HL-60 (cell line): Measurements from ENCODE around the gene IQCH.

Source experiments
- DNase-seq, 2 experiments: peaks; one replicate each; pipeline ENCODE4 v3.0.0-alpha.2; 2010 to 2020; ENCODE audit warnings: low read depth in 1 of 2, low spot score in 1 of 2
- H3K27ac ChIP-seq: fragments of 250-450 bp; sonication (Bioruptor Pico); replicated peaks from 2 replicates; pipeline ENCODE4 v1.5.1; 2020; ENCODE audit warnings: mild to moderate bottlenecking, moderate library complexity
- H3K27me3 ChIP-seq: fragments of 250-450 bp; sonication (Bioruptor Pico); 2 replicates; pipeline ENCODE4 v1.5.1; 2021; ENCODE audit warnings: mild to moderate bottlenecking, moderate library complexity; ENCODE audit not compliant: insufficient read depth, poor library complexity, severe bottlenecking
- H3K4me3 ChIP-seq: replicated peaks from 2 replicates; pipeline ENCODE4 v1.5.1; 2011; ENCODE audit warnings: mild to moderate bottlenecking, control low read depth, low read length; ENCODE audit not compliant: insufficient read depth
- CTCF ChIP-seq: IDR thresholded peaks from one replicate; pipeline ENCODE4 v1.5.1; 2011; ENCODE audit warnings: low read length, control low read depth, inconsistent platforms; ENCODE audit not compliant: insufficient read depth
- GABPA ChIP-seq: IDR thresholded peaks from 2 replicates; pipeline ENCODE4 v1.6.1; 2012; ENCODE audit warnings: low read depth
- POLR2AphosphoS5 ChIP-seq: IDR thresholded peaks from 2 replicates; pipeline ENCODE4 v1.6.1; 2012; ENCODE audit warnings: low read depth
- REST ChIP-seq: IDR thresholded peaks from 2 replicates; pipeline ENCODE4 v1.6.1; 2012; ENCODE audit warnings: low read depth; ENCODE audit not compliant: insufficient replicate concordance
- SPI1 ChIP-seq: IDR thresholded peaks from 2 replicates; pipeline ENCODE4 v1.6.1; 2012; ENCODE audit warnings: low read depth, mild to moderate bottlenecking, borderline replicate concordance

Gene IQCH

GRCh38 chr15:67469680-67470079 lies 215.1 kb downstream of the IQCH start:
- no peak for DNase-seq
- TF ChIP-seq CTCF (no peak), POLR2AphosphoS5 (no peak), REST (no peak), SPI1 (no peak), GABPA (no peak)
- H3K27me3 ChIP-seq: no peaks in the 10 kb centered on the region
- H3K27ac ChIP-seq: no peak overlapping the region
- H3K4me3 ChIP-seq: no peak overlapping the region

GRCh38 chr15:67472957-67473356 lies 218.4 kb downstream of the IQCH start:
- Histone ChIP-seq H3K27ac (no peak overlapping the region), H3K27me3 (no peaks in the 10 kb centered on the region), H3K4me3 (no peak overlapping the region)
- no peak for DNase-seq
- no peak for TF ChIP-seq GABPA
- TF ChIP-seq POLR2AphosphoS5: no peak
- TF ChIP-seq REST: no peak
- no peak for TF ChIP-seq CTCF
- no peak for TF ChIP-seq SPI1

- H3K27me3 ChIP-seq: no peaks in the 10 kb centered on the region
- no peak for DNase-seq
- H3K27ac ChIP-seq: no peak overlapping the region
- TF ChIP-seq SPI1 (no peak), CTCF (no peak), GABPA (no peak), POLR2AphosphoS5 (no peak), REST (no peak)
- H3K4me3 ChIP-seq: no peak overlapping the region
Measured at GRCh38 chr15:67474405-67475110, 220.0 kb downstream of the IQCH start.
